NT2/D1 (cell line): ENCODE data around the gene IDH3A.

Source experiments
- YY1 ChIP-seq: IDR thresholded peaks from 2 replicates; pipeline ENCODE4 v1.6.1; 2011; ENCODE audit not compliant: insufficient read length, insufficient read depth
- ZNF274 ChIP-seq: IDR thresholded peaks from 2 replicates; pipeline ENCODE4 v1.6.1; 2011; ENCODE audit warnings: mild to moderate bottlenecking, low read depth, low read length

DNA sequence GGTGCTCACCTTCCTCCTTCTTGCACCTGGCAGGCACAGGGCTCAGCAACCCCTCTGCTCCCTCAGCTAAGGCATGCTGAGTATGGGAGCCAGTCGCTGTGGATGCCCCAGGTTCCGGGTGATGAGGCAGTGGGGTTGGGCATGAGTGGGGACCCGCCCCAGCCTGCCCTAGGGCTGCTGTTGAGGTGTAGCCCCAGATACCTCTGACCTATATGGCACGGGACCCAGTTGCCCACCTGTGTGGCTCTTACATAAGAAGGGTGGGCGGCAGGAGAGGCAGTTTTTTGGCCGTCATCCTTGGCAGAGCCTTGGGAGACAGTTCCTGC, 64.2 kb downstream of the IDH3A start:
- TF ChIP-seq YY1 (no peak), ZNF274 (no peak)
